SU-DHL-6 (cell line): ENCODE results near the gene MAP1B.

Source experiments
- CTCF ChIP-seq: fragments of 200-600 bp; sonication (generic); IDR thresholded peaks from one replicate; pipeline ENCODE4 v1.5.1; 2017; ENCODE audit warnings: antibody characterized with exemption, mild to moderate bottlenecking, low read length, moderate library complexity; ENCODE audit not compliant: insufficient read depth, poor library complexity, severe bottlenecking
- EZH2phosphoT487 ChIP-seq: fragments of 200-600 bp; sonication (generic), shearing (Covaris generic); conservative IDR thresholded peaks from 2 replicates; pipeline ENCODE4 v1.6.1; 2018; ENCODE audit warnings: mild to moderate bottlenecking, antibody characterized with exemption, low read length, moderate library complexity, mixed read lengths

- TF ChIP-seq CTCF (no peak), EZH2phosphoT487 (no peak)
These were observed 44.4 kb downstream of the MAP1B start for GRCh38 chr5:72151646-72152045.
